VCaP (cell line): ENCODE results near the gene ATAD3A.

Source experiments
- H3K27ac ChIP-seq: fragments of 450-650 bp; 2 replicates; pipeline ENCODE4 v1.5.1; 2017
- CTCF ChIP-seq: fragments of 450-650 bp; conservative IDR thresholded peaks from 2 replicates; pipeline ENCODE4 v1.5.1; 2017; ENCODE audit warnings: mild to moderate bottlenecking, moderate library complexity

ATAD3A gene

GRCh38 chr1:1563688-1564087 lies 51.7 kb downstream of the ATAD3A start:
- no peak for TF ChIP-seq CTCF
- no peak overlapping the region for H3K27ac ChIP-seq

GRCh38 chr1:1564268-1564667 lies 52.3 kb downstream of the ATAD3A start:
- H3K27ac ChIP-seq = no peak overlapping the region
- TF ChIP-seq CTCF = no peak

GRCh38 chr1:1565340-1565739 lies 53.4 kb downstream of the ATAD3A start:
- no peak for TF ChIP-seq CTCF
- no peak overlapping the region for H3K27ac ChIP-seq

GRCh38 chr1:1567152-1567875 lies 55.4 kb downstream of the ATAD3A start:
- H3K27ac ChIP-seq = no peak overlapping the region
- TF ChIP-seq CTCF = no peak

- no peak overlapping the region for H3K27ac ChIP-seq
- TF ChIP-seq CTCF = no peak
These were observed 55.9 kb downstream of the ATAD3A start for GRCh38 chr1:1567891-1568291.

GRCh38 chr1:1569341-1569740 lies 57.4 kb downstream of the ATAD3A start:
- no peak for TF ChIP-seq CTCF

GRCh38 chr1:1573843-1574720 lies 62.1 kb downstream of the ATAD3A start:
- TF ChIP-seq CTCF = peak; percentile 18; the same call in 1 of the 2 replicates
- peak overlapping the region; percentile 100 for H3K27ac ChIP-seq

More at GRCh38 chr1:1569341-1569740, 57.4 kb downstream of the ATAD3A start:
- no peak overlapping the region for H3K27ac ChIP-seq
